ENCODE measurements around the gene ACTG1. TPM values are rescaled to one million over a fixed set of nuclear protein-coding genes. Genes with fewer than 3 reads are reported as not detected.

Gene ACTG1
- total and polyA plus RNA-seq, 9 of the 15 experiments (the other 6 are each of a cell fraction or from before 2014, with no cell fraction given) = 224 to 1,775 (median 568) TPM

GRCh38 chr17:81519284-81520020 lies 6.9 kb upstream of the ACTG1 start (continued):
- TF ChIP-seq RUNX1 (IDR thresholded peaks at IDR 0.05; ENCODE audit: low read depth) = no peak
- TF ChIP-seq ZNF584 (CRISPR knock-in tag; IDR thresholded peaks at IDR 0.05; ENCODE audit: low read depth) = no peak
- TF ChIP-seq ADNP (tag; IDR thresholded peaks at IDR 0.05) = no peak
- TF ChIP-seq RHOXF2B (CRISPR knock-in tag; conservative IDR thresholded peaks at IDR 0.05) = no peak
- no peak; the same call in 1 of the 2 replicates for TF ChIP-seq ZBTB1 (CRISPR knock-in tag; IDR thresholded peaks at IDR 0.05; ENCODE audit: borderline replicate concordance, low read depth)
- no peak for TF ChIP-seq ZNF445 (CRISPR knock-in tag; IDR thresholded peaks at IDR 0.05; ENCODE audit: low read depth)
- 0 out of 2 replicates have a peak, but pooled peaks have one; percentile 31 for TF ChIP-seq HDAC2 (IDR thresholded peaks at IDR 0.05)
- TF ChIP-seq NR1H2 (CRISPR knock-in tag; IDR thresholded peaks at IDR 0.05) = no peak
- no peak for TF ChIP-seq ZNF133 (CRISPR knock-in tag; IDR thresholded peaks at IDR 0.05)
- TF ChIP-seq, protein P1, sequence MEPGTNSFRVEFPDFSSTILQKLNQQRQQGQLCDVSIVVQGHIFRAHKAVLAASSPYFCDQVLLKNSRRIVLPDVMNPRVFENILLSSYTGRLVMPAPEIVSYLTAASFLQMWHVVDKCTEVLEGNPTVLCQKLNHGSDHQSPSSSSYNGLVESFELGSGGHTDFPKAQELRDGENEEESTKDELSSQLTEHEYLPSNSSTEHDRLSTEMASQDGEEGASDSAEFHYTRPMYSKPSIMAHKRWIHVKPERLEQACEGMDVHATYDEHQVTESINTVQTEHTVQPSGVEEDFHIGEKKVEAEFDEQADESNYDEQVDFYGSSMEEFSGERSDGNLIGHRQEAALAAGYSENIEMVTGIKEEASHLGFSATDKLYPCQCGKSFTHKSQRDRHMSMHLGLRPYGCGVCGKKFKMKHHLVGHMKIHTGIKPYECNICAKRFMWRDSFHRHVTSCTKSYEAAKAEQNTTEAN (CRISPR knock-in tag; IDR thresholded peaks at IDR 0.05) = no peak
- no peak for TF ChIP-seq ZNF384 (IDR thresholded peaks at IDR 0.05; ENCODE audit: low read depth, low read length)
- TF ChIP-seq CEBPZ (IDR thresholded peaks at IDR 0.05; ENCODE audit: borderline replicate concordance, low read depth, low read length) = no peak
- no peak for TF ChIP-seq ZNF253 (CRISPR knock-in tag; conservative IDR thresholded peaks at IDR 0.05)
- TF ChIP-seq, protein P2, sequence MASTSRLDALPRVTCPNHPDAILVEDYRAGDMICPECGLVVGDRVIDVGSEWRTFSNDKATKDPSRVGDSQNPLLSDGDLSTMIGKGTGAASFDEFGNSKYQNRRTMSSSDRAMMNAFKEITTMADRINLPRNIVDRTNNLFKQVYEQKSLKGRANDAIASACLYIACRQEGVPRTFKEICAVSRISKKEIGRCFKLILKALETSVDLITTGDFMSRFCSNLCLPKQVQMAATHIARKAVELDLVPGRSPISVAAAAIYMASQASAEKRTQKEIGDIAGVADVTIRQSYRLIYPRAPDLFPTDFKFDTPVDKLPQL (IDR thresholded peaks at IDR 0.05; ENCODE audit: extremely low read depth, insufficient read length) = no peak
- no peak for TF ChIP-seq HIVEP1 (CRISPR knock-in tag; IDR thresholded peaks at IDR 0.05)
- no peak for TF ChIP-seq NFIC (IDR thresholded peaks at IDR 0.05)
- TF ChIP-seq TAL1 (IDR thresholded peaks at IDR 0.05) = no peak
- TF ChIP-seq RNF2 (IDR thresholded peaks at IDR 0.05) = peak; percentile 40; the same call in 1 of the 2 replicates
- no peak for TF ChIP-seq ZNF311 (CRISPR knock-in tag; IDR thresholded peaks at IDR 0.05)
- TF ChIP-seq ZNF76 (CRISPR knock-in tag; IDR thresholded peaks at IDR 0.05; ENCODE audit: borderline replicate concordance) = no peak
- TF ChIP-seq KDM1A (IDR thresholded peaks at IDR 0.05) = no peak
- TF ChIP-seq HMG20B (CRISPR knock-in tag; IDR thresholded peaks at IDR 0.05) = no peak

All from K562 (cell line).